ENCODE measurements around the gene GOLGA8O. TPM values are rescaled to one million over a fixed set of nuclear protein-coding genes. Genes with fewer than 3 reads are reported as not detected.
"Not testable (repeated sequence)": the region's sequence is repeated elsewhere in the genome, so short reads cannot be mapped to it uniquely, and the experiment has no call there.

The GOLGA8O gene
- total RNA-seq, 1 donor from 2014 or later = not detected

- H3K9me3 Mint-ChIP-seq, H3K4me3 Mint-ChIP-seq, H3K4me3 ChIP-seq: not testable (repeated sequence)
These were observed 58.9 kb downstream of the GOLGA8O start for GRCh38 chr15:32396522-32396921.

More at GRCh38 chr15:32396522-32396921, 58.9 kb downstream of the GOLGA8O start:
- H3K79me2 ChIP-seq (ENCODE audit: low read depth); H3K4me2 ChIP-seq; H3K36me3 ChIP-seq; H3K27me3 ChIP-seq; H3K27me3 Mint-ChIP-seq (ENCODE audit: insufficient read depth, low read depth); H4K20me1 ChIP-seq (ENCODE audit: low read depth); H3K27ac Mint-ChIP-seq; DNase-seq (ENCODE audit: low spot score); H3K36me3 Mint-ChIP-seq; H3K4me1 Mint-ChIP-seq; H3K9ac ChIP-seq; H3K27ac ChIP-seq; H3K4me1 ChIP-seq; H3K9me3 ChIP-seq (ENCODE audit: low read depth); H2AFZ ChIP-seq (replicated peaks); H3F3A ChIP-seq (ENCODE audit: low read depth): not testable (repeated sequence)

Small RNAs within 50 kb of the gene (small RNA-seq; reads per million reads assigned to genes)
- not detected for gene AC135983.5
- not detected for gene RF00096
- gene RN7SL539P = not detected

Other genes with a start within 250 kb of the GOLGA8O start
- gene GOLGA8K, start 52.3 kb downstream of the GOLGA8O start, total RNA-seq (ENCODE audit: low replicate concordance) = not detected in 2 replicates
- gene GOLGA8N, start 137.8 kb upstream of the GOLGA8O start, total RNA-seq (ENCODE audit: low replicate concordance) = 0.09 and 0.26 TPM in 2 replicates
- gene ARHGAP11A, start 159.9 kb upstream of the GOLGA8O start, total RNA-seq (ENCODE audit: low replicate concordance) = 51.1 and 83.9 TPM in 2 replicates
- 69.4 and 101 TPM in 2 replicates for gene SCG5, start 186.1 kb upstream of the GOLGA8O start, total RNA-seq (ENCODE audit: low replicate concordance)

Data from neural progenitor cell (in vitro differentiated cells).